ENCODE results near the gene TMEM119.

DNA sequence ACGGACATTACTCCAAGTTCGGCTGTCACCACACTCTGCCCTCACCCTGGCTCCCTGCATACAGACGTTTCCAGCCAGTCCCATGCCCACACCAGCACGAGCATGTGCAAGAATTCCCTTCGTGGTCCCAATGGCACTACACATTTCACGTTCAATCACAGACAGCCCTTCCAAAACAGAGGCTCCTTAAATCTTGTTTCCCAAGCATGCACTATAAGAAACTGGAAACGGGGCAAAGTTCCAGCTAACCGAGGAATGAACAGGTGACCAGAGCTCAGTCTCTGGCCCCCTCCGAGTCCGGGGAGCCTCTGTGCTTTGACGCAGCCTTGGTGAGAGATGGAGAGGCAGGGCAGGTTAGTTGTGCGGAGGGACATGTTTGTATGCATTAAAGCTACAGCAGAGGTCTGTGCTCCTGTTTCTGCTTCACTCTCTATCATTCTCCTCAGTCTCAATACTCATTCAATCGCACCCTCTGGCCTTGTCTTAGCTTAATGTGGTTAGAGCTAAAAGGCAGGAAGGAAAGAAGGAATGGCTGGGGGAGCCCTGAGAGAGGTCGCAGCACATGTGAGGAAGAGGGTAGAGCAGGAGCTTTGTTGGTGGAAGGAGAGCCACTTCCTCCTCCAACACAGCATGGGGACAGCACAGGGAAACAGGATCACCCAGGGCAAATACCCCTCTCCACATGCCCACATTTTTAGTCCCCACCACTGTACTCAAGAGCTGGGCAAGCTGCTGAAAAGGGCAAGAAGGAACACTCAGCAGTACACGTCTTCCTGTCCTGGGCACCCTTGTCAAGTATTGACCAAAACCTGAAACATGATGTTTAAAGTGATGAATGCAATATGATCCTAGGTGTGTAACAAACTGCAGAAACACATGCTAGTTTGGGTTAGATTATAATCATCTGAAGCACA lies 48.1 kb upstream of the TMEM119 start:
- TF ChIP-seq, protein P1, sequence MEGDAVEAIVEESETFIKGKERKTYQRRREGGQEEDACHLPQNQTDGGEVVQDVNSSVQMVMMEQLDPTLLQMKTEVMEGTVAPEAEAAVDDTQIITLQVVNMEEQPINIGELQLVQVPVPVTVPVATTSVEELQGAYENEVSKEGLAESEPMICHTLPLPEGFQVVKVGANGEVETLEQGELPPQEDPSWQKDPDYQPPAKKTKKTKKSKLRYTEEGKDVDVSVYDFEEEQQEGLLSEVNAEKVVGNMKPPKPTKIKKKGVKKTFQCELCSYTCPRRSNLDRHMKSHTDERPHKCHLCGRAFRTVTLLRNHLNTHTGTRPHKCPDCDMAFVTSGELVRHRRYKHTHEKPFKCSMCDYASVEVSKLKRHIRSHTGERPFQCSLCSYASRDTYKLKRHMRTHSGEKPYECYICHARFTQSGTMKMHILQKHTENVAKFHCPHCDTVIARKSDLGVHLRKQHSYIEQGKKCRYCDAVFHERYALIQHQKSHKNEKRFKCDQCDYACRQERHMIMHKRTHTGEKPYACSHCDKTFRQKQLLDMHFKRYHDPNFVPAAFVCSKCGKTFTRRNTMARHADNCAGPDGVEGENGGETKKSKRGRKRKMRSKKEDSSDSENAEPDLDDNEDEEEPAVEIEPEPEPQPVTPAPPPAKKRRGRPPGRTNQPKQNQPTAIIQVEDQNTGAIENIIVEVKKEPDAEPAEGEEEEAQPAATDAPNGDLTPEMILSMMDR (IDR thresholded peaks at IDR 0.05): no peak
- no peak for TF ChIP-seq POLR2A (IDR thresholded peaks at IDR 0.05)
- no peak for TF ChIP-seq EP300 (IDR thresholded peaks at IDR 0.05)

Data from ovary (tissue), 3 donors.